HG02642 (cell line): ENCODE data around the gene MOB1A.
"Not testable (repeated sequence)": the region's sequence is repeated elsewhere in the genome, so short reads cannot be mapped to it uniquely, and the experiment has no call there.

Experiments used
- ATAC-seq: cut with Tn5 transposase; IDR thresholded peaks from one replicate; pipeline ENCODE4 v1.9.1; 2021; ENCODE audit warnings: mild to moderate bottlenecking; ENCODE audit not compliant: unreplicated experiment, poor library complexity

MOB1A gene

GRCh38 chr2:74149570-74150319 lies 28.9 kb downstream of the MOB1A start:
- ATAC-seq = no peak

GRCh38 chr2:74149247-74149525 lies 29.5 kb downstream of the MOB1A start:
- ATAC-seq = no peak

- no peak for ATAC-seq
Observed at GRCh38 chr2:74148457-74149246, 30.0 kb downstream of the MOB1A start.

GRCh38 chr2:74147727-74148456 lies 30.8 kb downstream of the MOB1A start, which contains the start of gene BOLA3:
TSS of gene BOLA3 (minus strand) at chr2:74147912. CDS start at chr2:74147874, 38 bp downstream.
- ATAC-seq = peak; percentile 92

DNA sequence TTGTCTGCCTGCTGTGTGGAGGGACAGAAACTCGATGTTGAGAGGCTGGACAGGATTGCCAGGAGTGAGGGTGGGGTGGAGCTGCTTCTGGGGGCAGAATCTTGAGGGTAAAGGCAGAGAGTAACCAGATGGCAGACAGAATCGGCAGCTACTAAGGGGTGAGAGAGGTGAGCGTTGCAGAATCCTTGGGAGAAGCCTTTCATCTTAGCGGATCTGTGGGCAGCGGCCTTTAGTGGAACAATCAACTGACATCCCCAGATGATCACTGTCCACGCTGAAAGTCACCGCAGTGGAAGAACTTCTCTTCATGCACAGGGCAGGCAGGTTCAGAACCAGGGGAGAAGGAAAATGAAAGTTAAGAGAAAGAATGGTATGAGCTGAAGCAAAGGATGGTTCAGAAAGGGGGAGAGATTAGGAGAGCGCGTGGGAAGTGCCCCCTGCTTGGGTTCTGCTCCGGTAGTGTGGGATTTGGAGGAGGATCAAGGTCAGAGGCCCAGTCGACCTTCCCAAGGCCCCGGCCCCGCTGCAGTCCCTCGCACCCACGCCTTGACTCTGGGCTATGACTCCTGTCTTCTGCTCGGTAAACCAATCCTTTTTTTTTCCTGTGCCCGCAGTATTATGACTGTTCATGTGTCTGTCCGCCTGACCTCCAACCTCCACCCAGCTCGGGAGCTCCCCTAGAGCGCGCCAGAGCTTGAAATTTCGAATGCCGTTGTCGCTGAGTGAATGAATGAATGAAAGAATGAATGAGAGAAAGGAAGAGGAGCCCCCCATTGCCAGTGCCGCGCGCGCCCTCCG lies 31.6 kb downstream of the MOB1A start:
- ATAC-seq = no peak

- ATAC-seq = no peak
Observed at GRCh38 chr2:74142340-74142739, 36.3 kb downstream of the MOB1A start.

DNA sequence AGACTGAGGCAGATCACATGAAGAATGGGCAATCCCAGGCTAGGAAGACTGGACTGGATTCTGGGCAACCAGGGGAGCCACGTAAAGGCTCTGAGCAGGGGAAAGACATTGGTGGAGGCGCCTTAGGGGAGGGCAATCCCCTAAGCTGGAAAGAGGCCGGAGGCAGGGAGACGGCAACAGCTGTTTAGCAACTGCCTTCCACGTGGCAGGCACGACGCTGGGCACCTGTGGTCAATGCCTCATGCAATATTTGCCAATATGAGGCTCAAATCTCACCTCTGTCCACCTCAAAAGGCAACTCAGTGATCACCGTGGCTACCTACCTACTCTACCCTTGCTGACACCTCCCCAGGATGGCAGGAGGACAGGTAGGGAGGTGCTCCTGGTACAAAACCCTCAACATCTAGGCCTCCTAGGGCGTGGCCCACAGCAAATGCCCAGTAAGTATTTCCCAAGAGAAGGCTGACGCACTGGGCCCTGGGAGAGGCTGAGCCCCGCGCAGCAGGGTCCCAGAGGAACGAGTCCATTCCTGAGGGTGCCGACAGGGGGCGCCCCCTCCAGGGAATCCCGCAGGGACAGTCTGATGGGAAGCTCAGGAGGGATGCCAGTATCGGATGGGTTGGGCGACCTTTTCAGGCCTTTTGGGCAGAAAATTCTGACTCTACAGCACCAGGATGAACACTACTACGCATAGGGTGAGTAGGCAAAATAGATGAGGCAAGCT lies 39.9 kb downstream of the MOB1A start:
- no peak for ATAC-seq

GRCh38 chr2:74137651-74138599 lies 40.8 kb downstream of the MOB1A start:
- ATAC-seq = no peak

DNA sequence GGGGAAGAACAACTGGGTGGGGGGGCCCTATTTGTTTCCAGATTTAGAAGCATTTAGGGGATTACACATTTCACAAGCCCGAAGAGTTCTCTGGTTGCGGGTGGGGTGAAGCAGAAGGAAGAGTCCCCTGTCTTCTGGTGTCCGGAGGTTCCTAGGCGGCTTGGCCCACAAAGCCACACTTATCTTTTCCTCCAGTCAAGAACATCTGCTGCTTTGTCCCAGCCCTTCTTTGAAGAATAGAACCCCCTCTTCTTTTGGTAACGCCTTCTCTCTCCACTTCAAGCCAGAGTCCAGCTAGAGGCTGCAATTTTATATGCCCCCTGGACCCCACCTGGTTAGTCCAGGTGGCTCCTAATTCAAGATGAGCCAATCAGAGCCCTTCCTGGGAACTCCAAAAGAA lies 46.8 kb downstream of the MOB1A start:
- no peak for ATAC-seq

- no peak for ATAC-seq
Observed at GRCh38 chr2:74130211-74130995, 48.3 kb downstream of the MOB1A start.

- ATAC-seq = no peak
Observed at GRCh38 chr2:74128206-74128605, 50.5 kb downstream of the MOB1A start.

- not testable (repeated sequence) for ATAC-seq
Observed at GRCh38 chr2:74123955-74124354, 54.7 kb downstream of the MOB1A start.

GRCh38 chr2:74121846-74122245 lies 56.8 kb downstream of the MOB1A start:
- ATAC-seq = not testable (repeated sequence)

DNA sequence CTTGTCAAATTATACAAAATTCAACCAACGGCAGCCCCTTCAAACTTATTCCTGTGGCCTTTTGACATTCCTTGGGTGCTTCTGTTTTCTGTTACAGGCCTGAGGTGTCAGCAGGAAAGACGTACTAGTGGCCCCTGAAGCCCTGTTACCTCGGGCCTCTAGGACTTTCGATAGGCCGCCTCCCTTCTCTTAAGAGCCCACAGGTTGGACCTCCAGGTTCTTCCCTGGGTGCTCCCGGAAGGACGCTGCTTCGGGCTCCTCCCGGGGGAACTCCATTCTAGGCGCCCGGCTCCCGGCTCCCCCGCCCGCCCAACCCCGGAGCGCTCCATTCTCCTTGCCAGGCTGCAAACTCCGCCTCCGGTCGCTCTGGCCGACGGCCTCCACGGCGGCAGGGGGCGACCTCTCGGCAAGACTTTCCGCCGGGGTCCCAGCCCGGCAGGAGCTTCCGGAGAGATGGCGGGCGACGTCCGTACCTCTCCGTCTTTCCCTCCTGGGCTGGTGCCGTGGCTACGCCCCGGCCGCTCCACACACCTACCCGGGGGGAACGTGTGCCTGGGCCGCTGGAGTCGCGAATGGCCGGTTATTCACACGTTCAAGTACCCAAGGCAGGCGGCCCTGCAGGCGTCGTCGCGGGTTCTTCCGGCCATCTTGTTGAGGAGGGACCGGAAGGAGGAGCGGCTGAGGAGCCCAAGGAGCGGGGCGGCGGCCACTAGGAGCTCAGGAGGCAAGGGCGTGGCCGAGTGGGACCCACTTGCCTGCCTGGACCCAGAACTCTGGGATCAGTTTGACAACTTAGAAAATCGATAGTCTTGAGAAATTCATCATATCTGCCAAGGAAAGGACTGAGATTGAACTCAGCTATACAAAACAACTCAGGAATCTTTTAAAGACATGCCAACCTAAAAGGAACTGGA lies 58.5 kb downstream of the MOB1A start:
- peak; percentile 97 for ATAC-seq

GRCh38 chr2:74119339-74119738 lies 59.3 kb downstream of the MOB1A start:
- ATAC-seq = no peak

- no peak for ATAC-seq
Observed at GRCh38 chr2:74111380-74111779, 67.3 kb downstream of the MOB1A start.

- no peak for ATAC-seq
Observed at GRCh38 chr2:74110537-74110936, 68.1 kb downstream of the MOB1A start.
